ENCODE data around the gene MIB1. TPM values are rescaled to one million over a fixed set of nuclear protein-coding genes. Genes with fewer than 3 reads are reported as not detected.

MIB1 gene
- total and polyA plus RNA-seq, 10 of the 15 experiments (the other 5 are each of a cell fraction or from before 2014, with no cell fraction given), result 2.3 to 27.5 (median 10.4) TPM

- Histone ChIP-seq H4K20me1 (ENCODE audit: control insufficient read depth, insufficient read depth) (no peaks in the 10 kb centered on the region), H3K79me2 (ENCODE audit: control insufficient read depth, insufficient read depth, low read length) (no peaks in the 10 kb centered on the region), H3K36me3 (ENCODE audit: control insufficient read depth in 2 of 2, insufficient read depth in 2 of 2, low read length in 1 of 2) (peaks cover 0 to 3% of the 10 kb centered on the region in 2 experiments; a peak in 1 of 4 replicates), H3K27ac (ENCODE audit: control insufficient read depth, insufficient read depth) (no peak overlapping the region), H3K9ac (ENCODE audit: control insufficient read depth, insufficient read depth, low read length) (no peak overlapping the region), H3K4me1 (ENCODE audit: control insufficient read depth, insufficient read depth, low read length) (no peaks in the 10 kb centered on the region), H3K9me3 (replicated peaks; ENCODE audit: control insufficient read depth, insufficient read depth, low read length) (no peaks in the 10 kb centered on the region), H3K4me3 (no peak overlapping the region), H2AFZ (ENCODE audit: control insufficient read depth, low read depth, low read length) (no peak overlapping the region), H3K4me2 (ENCODE audit: control insufficient read depth, insufficient read depth) (no peak overlapping the region), H3K27me3 (replicated peaks in 1 of 2; ENCODE audit: control insufficient read depth in 2 of 2, insufficient read depth in 2 of 2, low read length in 1 of 2) (no peaks in the 10 kb centered on the region)
- CTCF ChIA-PET, result interaction anchor here (0.5 kb wide), 1 partner anchor 266 kb away, joined by 4 read pairs; no protein-coding TSS in a partner anchor
- in situ Hi-C loops (cut with MboI) (no loop called here), intact Hi-C loops (cut with micrococcal nuclease; ENCODE audit: unreplicated experiment) (no loop called here)
- SMC1A ChIA-PET (ENCODE audit: uncharacterized antibody, unreplicated experiment), result interaction anchor here (0.9 to 1.2 kb wide), 2 partner anchors 8 to 10 kb away, joined by 3 read pairs; no protein-coding TSS in a partner anchor
- DNase-seq (ENCODE audit: low read depth, low spot score) (no peak), FAIRE-seq (no peak), ATAC-seq (no peak)
- POLR2A ChIA-PET, result no interaction called here
- 80% methylated on average over 4 of the region's 4 CpGs for WGBS (ENCODE audit: insufficient coverage, insufficient replicate concordance, low lambda C conversion rate, missing lambda C conversion rate)
- BruUV-seq (replicated peaks), result no TSS peak
- TF ChIP-seq YY1 (IDR thresholded peaks at IDR 0.05; ENCODE audit: low read depth, low read length), result no peak
- no peak for TF ChIP-seq ELK1 (IDR thresholded peaks at IDR 0.05; ENCODE audit: low read depth, low read length)
- no peak for TF ChIP-seq SMAD5 (IDR thresholded peaks at IDR 0.05; ENCODE audit: low read depth)
- no peak for TF ChIP-seq RCOR1 (conservative IDR thresholded peaks at IDR 0.05; ENCODE audit: low read depth, low read length)
- TF ChIP-seq HDGF (IDR thresholded peaks at IDR 0.05), result no peak
- TF ChIP-seq ZNF217 (IDR thresholded peaks at IDR 0.05), result no peak
- TF ChIP-seq MYB (IDR thresholded peaks at IDR 0.05; ENCODE audit: borderline replicate concordance, low read depth, low read length), result no peak
- no peak for TF ChIP-seq MAX (IDR thresholded peaks at IDR 0.05; ENCODE audit: low read depth, low read length)
- no peak for TF ChIP-seq ATF7 (IDR thresholded peaks at IDR 0.05; ENCODE audit: low read depth)
- no peak for TF ChIP-seq ZNF207 (IDR thresholded peaks at IDR 0.05; ENCODE audit: borderline replicate concordance)
- TF ChIP-seq FOXK2 (IDR thresholded peaks at IDR 0.05), result no peak
- RAD21 ChIA-PET (ENCODE audit: unreplicated experiment), result no interaction called here
These were observed 93.2 kb downstream of the MIB1 start for GRCh38 chr18:21833604-21834298.
